HUDEP-2 (cell line): ENCODE data around the gene WHRN.

Source experiments
- DNase-seq, 76 experiments: peaks; one replicate each; lab custom pipeline; 2025; ENCODE audit not compliant: unreplicated experiment in 76 of 76; lab: John Stamatoyannopoulos, UW

WHRN gene

GRCh38 chr9:114493521-114494184, 11.6 kb downstream of the WHRN start:
- no peak for DNase-seq

- DNase-seq: no peak
Measured at GRCh38 chr9:114492991-114493390, 12.3 kb downstream of the WHRN start.

- no peak for DNase-seq
Measured at GRCh38 chr9:114491430-114492003, 13.8 kb downstream of the WHRN start.

GRCh38 chr9:114489928-114490327, 15.3 kb downstream of the WHRN start:
- no peak for DNase-seq

GRCh38 chr9:114488398-114489129, 16.7 kb downstream of the WHRN start:
- no peak for DNase-seq

GRCh38 chr9:114487607-114488300, 17.5 kb downstream of the WHRN start:
- peak in 52 of 76 experiments; percentile 3 to 78 (median 24) for DNase-seq

GRCh38 chr9:114486205-114486963, 18.9 kb downstream of the WHRN start:
- DNase-seq: no peak

- peak in 12 of 76 experiments; percentile 1 to 53 (median 18) for DNase-seq
Measured at GRCh38 chr9:114484854-114485443, 20.3 kb downstream of the WHRN start.

GRCh38 chr9:114484215-114484853, 20.9 kb downstream of the WHRN start:
- no peak for DNase-seq

- DNase-seq: no peak
Measured at GRCh38 chr9:114483499-114483898, 21.8 kb downstream of the WHRN start.

GRCh38 chr9:114482593-114482992, 22.7 kb downstream of the WHRN start:
- no peak for DNase-seq

GRCh38 chr9:114481789-114482188, 23.5 kb downstream of the WHRN start:
- DNase-seq: no peak

GRCh38 chr9:114480746-114481435, 24.4 kb downstream of the WHRN start:
- DNase-seq: no peak

- no peak for DNase-seq
Measured at GRCh38 chr9:114478871-114479270, 26.4 kb downstream of the WHRN start.

- DNase-seq: no peak
Measured at GRCh38 chr9:114478459-114478858, 26.8 kb downstream of the WHRN start.

- no peak for DNase-seq
Measured at GRCh38 chr9:114477642-114478041, 27.6 kb downstream of the WHRN start.

GRCh38 chr9:114476891-114477469, 28.3 kb downstream of the WHRN start:
- no peak for DNase-seq

- DNase-seq: no peak
Measured at GRCh38 chr9:114475412-114476135, 29.7 kb downstream of the WHRN start.
